GM21825 (cell line): ENCODE measurements around the gene INPP4A.

ENCODE experiments used
- ATAC-seq: cut with Tn5 transposase; IDR thresholded peaks from one replicate; pipeline ENCODE4 v1.9.1; 2021; ENCODE audit warnings: mild to moderate bottlenecking, moderate library complexity; ENCODE audit not compliant: unreplicated experiment

INPP4A gene

DNA sequence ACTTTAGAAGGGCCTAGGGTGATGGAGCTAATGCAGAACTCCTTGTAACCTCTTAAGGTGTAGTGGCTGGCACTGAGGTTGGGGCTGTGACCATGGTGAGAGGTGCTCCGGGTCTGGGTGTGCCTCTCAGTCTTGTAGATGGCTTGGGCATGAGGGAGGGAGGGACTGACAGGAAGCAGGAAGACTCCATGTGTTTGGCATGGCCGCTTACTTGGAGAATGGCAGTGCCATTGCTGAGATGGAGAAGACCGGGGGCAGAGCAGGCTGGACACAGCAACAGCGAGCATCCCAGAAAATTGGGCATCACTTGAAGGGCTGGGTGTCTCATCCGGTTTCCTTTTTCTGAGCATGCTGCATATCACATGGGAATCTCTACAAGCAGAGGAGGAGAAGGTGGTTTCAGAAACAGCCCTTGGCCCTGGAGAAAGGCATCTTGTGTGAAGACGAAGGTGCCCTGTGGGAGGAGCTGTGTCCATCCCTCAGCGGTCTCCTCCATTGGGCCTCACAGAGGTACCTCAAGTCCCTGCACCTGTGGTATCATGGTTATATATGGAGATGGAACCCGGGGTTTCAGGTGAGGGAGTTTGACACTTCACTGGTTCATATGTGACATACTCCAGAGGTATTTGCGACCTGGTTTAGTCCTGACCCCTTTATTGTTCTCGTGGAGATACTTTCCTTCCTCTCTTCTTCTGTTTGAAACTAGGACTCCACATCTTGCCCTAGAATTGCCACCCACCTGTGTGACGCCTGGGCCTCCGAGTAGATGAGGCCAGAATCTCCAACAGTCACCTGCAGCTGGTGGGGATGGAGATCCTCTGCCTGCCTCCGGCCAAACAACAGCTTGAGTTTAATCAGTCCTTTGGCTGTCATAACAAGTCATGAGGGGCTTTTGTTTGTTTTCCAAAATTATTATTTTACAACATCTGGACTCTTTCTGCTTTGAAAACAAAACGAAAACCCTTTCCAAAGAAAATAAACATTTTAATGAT is 45.6 kb downstream of the INPP4A start:
- ATAC-seq: no peak

DNA sequence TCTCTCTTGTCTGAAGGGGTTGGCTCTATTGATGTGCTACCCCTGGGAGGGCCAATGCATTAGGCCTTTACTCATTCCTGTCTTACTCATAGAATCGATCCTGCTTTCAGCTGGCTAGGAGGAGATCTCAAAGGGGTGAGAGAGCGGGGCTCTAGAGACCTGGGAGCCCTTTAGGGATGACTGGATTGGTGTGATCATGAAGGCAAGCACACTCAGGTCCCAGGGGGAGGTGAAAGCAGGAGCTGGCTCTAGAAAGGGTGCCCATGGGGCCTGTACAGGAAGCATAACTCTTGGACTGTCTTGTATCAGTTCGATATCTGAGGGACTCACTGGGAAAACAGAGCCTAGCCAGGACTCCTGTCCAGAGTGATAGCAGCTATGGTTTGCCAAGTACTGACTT is 47.8 kb downstream of the INPP4A start:
- ATAC-seq: no peak

DNA sequence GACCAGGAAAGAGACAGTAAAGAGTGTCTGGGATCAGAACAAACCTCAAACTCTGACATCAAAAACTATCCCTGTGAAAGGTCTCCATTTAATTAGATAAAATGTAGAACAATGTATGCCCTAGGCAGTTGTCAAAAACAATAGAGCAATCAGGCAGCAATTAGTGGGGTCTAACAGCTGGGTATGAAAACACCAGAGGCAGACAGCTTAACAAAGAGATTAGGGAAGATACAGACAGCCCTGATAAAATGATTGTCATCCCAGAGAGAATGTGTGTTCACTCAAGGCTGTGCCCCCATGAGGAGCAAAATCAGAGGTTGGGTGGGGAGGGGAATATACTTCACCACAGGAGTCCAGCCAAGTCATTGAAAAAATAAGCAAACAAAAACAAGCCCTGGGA is 50.0 kb downstream of the INPP4A start:
- no peak for ATAC-seq

DNA sequence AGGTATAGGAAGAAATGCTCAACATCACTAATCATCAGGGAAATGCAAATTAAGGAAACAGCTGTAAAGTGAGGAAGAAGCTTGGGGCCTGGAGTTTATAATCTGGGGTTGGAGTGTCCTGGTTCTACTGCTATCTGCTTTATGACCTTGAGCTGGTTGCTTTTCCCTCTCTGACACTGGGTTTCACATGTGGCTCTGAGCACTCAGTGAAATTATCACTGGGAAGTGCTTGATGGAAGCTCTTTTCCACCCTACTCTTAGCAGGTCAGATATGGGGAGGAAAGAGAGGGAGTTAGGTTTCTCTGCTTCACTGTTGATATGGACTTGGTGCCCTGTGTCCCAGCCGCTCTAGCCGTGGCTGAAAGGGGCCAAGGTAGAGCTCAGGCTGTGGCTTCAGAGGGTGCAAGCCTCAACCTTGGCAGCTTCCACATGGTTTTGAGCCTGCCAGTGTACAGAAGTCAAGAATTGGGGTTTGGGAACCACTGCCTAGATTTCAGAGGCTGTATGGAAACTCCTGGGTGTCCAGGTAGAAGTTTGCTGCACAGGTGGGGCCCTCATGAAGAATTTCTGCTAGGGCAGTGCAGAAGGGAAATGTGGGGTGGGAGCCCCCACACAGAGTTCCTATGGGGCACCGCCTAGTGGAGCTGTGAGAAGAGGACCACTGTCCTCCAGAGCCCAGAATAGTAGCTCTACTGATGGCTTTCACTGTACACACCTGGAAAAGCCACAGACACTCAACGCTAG is 52.3 kb downstream of the INPP4A start:
- no peak for ATAC-seq

DNA sequence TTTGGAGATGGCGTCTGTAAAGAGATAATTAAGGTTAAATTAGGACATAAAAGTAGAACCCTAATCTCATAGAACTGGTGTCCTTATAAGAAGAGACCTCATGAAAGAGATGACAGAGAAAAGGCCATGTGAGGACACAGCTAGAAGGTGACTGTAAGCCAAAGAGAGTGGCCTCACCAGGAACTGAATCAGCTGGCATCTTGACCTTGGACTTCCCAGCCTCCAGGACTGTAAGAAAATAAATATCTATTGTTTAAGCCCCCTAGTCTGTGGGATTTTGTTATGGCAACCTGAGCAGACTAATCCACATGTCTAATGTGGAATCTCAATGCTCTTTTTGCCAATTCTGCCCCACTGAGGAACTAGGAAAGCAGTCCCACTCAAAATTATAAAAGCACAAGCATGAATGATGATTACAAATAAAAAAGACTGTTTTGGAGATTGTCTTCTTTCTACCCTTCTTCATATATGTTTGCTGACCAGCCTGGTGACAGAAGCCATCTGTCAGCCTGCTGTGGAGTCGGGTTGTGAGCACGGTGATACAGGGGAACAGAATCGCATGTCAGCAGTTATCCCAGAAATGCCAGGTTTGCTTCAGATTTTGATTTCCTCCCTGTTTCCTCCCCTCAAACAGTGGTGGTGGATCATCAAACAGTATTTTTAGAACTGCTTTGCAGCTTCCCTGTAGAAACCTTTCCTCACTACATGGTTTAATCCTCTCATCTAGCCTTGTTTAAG is 54.2 kb downstream of the INPP4A start:
- no peak for ATAC-seq

DNA sequence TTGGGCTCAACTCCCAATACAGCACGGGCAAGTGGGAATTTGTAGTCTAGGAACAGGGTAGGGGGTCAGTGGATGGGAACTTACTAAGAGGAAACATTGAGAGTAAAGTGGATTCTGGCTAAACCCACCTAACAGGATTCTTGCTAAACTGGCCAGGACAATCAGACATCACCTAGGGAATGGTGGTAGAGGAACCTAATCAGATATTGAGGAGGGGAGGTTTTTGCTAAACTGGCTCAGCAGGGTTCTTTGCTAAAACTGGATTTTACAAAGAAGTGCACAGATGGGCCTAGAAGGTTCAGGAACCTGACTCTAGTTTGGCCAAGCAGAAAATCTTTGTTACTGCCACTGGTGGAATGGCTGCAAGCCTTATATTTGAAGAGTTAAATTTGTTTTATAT is 55.9 kb downstream of the INPP4A start:
- no peak for ATAC-seq

DNA sequence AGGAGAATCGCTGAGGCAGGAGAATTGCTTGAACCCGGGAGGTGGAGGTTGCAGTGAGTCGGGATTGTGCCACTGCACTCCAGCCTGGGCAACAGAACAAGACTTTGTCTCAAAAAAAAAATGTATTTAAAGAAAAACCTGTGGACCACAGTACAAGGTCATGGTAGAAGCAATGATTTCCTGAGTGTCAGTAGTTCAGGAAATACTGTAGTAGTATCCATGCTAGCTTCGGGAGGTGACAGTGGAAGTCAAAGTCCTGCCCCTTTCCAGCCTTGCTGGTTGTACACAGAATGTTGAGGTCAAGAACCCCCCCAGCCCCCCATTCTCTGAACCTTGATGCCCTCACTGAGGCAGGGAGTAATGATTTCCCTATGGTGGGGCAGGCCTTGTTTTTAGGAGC is 56.6 kb downstream of the INPP4A start:
- ATAC-seq: no peak

DNA sequence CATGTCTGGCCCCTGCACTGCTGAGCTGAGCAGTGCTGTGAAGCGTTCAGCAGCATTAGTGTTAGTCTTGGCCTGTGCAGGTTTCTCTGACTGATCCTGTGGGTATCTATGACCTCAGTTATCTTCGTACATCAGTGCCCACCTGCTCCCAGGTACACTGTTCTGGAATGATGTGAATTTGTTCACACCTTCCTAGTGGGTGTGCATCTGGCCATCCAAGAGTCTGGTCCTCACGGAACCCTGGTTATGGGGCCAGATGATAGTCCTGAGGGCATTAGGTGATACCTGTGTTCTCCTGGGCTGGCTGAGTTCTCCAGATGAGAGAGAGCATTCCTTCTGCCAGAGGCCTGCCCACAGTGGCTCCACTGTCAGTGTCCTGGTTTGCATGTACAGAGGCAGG is 57.2 kb downstream of the INPP4A start:
- no peak for ATAC-seq

DNA sequence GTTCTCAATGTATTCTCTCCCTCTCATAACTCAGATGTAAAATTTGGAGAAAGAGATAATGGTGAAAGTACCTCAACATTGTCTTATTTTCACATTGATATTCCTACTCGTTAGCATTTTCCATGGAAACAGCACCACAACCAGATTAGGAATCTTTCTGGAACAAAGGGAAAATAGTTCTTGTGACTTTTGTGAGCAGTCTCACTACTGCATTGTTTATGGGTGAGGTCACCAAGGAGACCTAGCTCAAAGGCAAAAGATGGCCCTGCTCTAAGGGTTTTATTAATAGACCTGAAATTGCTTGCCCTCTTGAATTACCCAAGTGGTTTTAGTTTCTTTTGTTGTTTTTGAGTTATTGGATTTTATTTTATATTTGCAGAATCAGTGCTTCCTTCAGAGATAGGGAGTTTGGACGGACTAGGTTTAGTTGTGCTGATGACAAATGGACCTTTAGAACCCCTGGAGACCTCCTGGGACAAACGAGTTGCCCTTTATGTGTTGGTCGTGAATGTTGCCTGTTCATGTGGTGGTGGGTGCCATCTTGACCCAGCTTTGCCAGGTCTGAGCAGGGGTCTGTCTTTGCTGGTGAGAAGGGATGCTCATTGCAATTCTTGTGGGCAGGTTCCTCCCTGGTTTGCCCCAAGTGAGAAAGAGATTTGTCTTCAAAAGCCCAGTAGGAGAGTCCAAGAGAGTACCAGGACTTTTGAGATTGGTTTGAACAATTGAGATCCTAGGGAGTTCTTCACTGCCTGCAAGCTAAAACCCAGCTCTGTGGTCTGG is 58.1 kb downstream of the INPP4A start:
- ATAC-seq: no peak

DNA sequence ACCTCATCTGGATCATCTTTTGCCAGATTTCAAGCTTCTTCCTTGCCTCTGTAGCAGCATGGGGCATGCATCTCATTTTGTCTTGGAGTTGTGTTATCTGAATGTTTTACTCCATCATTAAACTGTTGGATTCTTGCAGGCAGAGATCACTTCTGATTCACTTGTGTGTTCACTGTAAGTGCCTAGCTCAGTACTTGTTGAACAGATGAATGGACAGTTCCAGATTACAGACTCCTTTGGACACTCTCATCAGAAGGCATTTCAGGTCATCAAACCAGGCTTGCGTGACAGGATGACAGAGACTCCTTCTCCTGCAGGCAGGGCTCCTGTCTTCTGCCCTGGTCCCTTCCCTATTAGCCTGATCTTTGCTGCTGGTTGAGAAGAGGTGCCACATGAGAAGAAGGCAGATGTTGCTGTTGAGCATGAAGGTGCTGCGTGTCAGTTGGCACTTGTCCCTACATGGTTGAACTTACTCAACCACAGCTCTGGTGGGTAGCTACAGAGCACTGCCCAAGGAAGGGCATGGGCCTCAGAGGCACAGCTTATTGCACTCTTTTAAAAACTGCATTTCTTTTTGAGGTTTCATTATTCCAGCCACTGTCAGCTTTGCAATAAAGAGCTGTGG is 58.9 kb downstream of the INPP4A start:
- ATAC-seq: no peak

DNA sequence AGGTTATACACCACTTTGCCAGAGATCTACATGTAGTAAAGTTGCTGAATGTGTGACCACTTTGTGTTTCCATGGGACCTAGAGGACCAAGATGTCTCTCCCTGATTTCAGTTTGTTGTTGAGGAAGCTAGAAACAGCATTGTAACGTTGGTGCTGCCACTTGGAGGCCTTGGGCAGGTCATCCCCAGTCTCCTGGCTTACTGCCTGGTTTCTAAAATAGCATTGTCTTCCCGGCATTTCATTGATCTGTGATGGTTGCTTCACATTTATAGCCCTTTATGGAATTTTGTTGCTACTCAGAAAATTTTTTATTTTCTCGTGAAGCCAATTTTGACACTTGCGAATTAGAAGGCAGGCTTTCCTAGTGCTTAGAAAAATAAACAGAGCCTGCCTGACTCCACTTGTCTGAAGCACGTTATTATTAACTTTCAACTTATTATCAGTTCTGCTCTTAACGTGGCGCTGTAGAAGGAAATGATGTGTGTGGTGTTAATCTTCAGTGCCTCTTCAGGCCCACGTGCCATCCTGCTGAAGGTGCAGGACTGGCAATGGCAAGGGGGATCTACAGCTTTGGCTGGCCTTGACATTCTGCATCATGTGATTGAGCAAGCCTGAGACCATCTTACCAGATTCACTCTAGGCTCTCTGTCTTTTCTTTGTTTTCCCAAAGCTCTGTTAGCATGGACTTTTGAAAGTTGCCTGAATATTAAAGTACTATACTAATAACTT is 59.9 kb downstream of the INPP4A start:
- ATAC-seq: no peak

DNA sequence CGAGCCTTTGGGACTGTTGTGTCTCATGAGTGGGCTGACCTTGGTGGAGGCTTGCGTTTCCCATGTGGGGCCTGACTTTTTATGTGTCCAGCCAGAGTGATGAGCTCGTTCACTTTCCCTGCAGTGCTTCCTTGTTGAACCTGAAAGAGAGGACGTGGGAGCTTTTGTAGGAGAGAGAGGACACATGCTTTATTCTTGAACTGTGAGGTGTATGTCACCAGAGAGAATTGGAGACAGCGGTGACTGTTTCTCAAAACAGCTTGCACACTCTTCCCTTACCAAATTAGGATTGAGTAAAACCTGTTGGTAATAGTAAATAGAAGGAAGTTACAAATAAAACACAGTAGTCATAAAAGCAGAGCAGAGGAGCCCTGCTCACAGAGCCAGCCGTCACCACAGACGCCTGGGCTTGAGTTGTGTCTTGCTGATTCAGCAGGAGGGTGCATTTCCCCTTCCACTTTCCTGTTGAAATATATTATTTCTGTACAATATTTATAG is 60.7 kb downstream of the INPP4A start:
- no peak for ATAC-seq

DNA sequence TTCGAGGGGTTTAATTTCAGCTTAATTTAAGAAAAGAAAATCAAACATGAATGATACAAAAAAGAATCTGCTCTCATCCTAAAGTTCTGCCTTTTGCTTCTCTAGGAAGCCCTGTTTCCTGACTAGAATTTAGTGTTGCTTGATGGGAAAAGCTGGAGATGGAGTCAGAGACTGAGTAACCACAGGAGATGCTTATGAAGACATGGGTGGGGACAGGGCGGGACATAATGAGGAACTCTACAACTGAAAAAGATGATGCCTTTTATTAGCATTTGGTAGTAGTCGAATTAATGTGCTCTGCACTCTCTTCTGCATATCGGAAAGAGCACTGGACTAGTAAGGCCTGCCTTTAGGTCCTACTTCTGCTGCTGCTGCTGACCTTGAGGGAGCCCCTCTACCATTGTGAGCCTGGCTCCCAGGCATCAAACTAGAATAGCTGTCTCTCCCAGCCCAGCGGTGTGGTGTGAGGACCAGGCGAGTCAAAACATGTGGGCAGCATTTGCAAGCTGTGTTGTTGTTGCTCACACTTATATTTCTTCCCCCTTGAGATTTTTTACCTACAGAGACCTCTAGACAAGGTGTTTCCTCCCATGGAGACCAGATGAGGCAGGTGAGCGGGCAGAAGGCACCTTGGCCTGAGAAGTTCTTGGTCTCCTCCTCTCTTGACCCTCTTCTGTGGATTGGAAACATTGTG is 61.5 kb downstream of the INPP4A start:
- no peak for ATAC-seq

DNA sequence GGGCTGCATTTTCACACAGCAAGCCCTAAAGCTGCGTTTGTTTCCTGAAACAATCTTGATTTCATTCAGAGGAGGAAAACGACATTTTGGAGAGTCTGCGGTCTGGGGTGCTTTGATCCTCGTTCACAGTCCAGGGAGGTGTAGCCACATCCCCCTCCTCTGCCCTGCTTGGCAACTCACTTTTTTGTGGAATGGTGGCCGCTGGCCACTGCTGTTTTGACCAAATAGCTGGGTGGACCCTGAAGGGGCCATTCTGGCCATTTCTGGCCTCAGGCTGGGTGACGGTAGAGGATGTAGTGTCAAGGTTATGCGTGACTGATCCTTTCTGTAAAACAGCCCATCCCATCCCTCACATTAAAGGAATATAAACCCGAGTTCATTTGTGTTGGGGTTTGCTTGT is 62.2 kb downstream of the INPP4A start:
- no peak for ATAC-seq

DNA sequence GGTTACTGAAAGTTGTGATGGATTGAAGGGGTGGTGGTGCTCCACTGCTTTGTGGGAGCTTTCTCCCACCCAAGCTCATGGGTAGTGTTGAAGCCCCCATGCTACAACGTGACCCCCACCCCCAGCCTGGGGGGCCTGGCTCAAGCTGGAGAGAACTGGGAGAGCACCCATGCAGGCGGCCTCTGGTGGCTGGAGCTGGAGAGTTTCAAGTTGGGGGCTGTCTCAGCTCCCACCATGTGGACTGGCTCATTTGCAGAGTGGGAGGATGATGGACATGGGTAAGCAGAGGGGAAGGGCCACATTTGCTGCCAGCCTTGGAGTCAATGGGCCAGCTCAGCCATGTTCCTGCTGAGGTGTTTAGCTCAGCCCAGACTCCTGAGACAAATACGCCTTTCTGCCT is 62.8 kb downstream of the INPP4A start:
- no peak for ATAC-seq

DNA sequence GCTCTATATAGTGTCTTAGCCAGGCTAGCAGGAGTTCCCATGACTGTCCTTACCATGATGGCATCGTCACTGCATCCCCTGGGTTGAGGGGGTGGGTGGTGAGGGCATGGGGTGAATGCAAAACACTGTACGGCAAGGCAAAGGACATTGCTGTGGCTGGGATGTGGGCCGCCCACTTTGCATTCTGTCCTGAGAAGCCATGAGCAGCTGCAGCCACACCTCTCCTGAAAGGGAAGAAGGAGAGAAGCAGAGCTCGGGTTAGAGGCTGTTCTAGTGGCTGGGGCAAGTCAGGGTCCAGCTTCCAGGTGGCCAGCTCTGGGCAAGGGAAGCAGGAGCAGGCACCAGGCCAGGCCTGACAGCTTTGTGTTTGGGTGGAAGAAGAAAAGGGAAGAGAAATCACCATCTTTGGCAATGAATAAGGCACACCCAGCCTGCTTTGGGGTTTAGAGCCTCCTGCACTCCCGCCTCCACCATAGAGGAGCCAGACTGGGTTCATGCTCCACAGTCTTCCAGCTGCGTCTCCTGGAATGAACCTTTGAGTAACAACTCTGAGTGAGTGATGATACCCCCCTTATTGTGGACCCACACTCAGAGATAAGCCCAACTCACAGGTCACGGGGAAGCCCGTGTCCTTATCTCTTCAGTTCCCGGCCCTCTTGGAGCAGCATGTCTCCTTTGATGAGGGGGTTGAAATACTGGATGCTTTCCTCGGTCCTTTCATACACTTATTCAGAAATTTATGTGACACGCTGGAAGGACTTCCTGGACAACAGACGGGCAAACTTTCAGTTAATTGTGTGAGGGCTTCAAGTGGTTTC is 63.4 kb downstream of the INPP4A start:
- no peak for ATAC-seq

DNA sequence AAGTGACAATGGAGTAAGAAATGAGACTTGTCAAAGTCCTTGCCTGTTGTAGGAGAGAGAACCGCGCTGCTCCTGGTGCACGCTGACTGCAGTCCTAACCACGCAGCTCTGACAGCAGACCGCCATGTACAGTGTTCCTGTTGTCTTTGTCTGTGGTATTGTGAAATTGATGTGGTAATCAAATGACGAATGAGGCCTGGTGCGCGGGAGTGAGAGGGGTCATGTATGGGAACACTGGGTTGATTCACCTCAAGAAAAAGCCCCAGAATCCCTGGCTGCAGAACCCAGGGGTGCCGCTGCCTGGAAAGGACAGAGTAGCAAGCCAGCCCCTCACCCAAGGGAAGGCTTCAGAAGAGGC is 64.0 kb downstream of the INPP4A start:
- ATAC-seq: no peak
